KOPT-K1 (cell line): ENCODE measurements around the gene NARF.

Source experiments
- H3K27ac ChIP-seq: fragments of 200-600 bp; sonication (generic); 2 replicates; pipeline ENCODE4 v1.5.1; 2016; ENCODE audit warnings: antibody characterized with exemption, mild to moderate bottlenecking, low read depth, low read length; ENCODE audit not compliant: poor library complexity, severe bottlenecking
- H3K36me3 ChIP-seq: fragments of 200-600 bp; sonication (generic); 2 replicates; pipeline ENCODE4 v1.5.1; 2017; ENCODE audit warnings: antibody characterized with exemption, mild to moderate bottlenecking, low read length, moderate library complexity; ENCODE audit not compliant: insufficient read depth
- H3K9me3 ChIP-seq: fragments of 200-600 bp; sonication (generic); 2 replicates; pipeline ENCODE4 v1.5.1; 2017; ENCODE audit warnings: antibody characterized with exemption, low read length, mild to moderate bottlenecking; ENCODE audit not compliant: insufficient read depth, poor library complexity, severe bottlenecking

The NARF gene

DNA sequence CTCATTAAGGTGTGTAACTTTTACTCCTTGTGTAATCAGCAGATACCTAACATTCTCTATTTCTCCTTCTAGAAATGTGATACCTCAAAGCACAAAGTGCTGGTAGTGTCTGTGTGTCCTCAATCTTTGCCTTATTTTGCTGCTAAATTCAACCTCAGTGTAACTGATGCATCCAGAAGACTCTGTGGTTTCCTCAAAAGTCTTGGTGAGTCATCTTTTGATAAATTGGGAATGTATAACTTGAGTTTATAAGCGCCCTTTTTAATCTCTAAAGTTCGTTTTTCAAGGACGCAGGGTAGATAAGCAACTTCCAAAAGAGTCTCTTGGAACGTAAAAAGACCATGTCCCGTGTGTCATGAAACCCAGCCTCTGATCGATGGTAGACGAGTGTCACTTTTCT, 10.2 kb downstream of the NARF start:
- peaks cover 98% of the 10 kb centered on the region for H3K36me3 ChIP-seq

DNA sequence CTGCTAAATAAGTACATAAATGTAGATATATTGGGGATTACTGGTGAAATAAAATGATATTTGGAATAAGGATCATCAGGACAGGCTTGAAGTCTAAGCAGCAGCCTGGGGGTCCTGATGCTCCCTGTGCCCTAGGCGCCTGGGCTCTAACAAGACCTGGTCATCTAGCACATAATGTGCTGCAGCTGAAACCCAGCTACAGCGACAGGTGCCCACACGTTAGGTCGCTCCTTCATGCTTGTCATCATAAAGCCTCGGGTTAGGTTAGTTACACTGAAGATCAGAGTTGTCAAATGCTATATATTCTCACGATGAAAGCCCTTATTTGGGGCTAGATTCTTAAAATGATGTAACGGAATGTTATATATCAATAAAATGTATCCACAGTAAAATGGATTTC, 11.5 kb downstream of the NARF start:
- no peaks in the 10 kb centered on the region for H3K9me3 ChIP-seq
- no peak overlapping the region for H3K27ac ChIP-seq
- peaks cover 98% of the 10 kb centered on the region for H3K36me3 ChIP-seq

More for the DNA sequence above, 10.2 kb downstream of the NARF start:
- Histone ChIP-seq H3K27ac (no peak overlapping the region), H3K9me3 (no peaks in the 10 kb centered on the region)

DNA sequence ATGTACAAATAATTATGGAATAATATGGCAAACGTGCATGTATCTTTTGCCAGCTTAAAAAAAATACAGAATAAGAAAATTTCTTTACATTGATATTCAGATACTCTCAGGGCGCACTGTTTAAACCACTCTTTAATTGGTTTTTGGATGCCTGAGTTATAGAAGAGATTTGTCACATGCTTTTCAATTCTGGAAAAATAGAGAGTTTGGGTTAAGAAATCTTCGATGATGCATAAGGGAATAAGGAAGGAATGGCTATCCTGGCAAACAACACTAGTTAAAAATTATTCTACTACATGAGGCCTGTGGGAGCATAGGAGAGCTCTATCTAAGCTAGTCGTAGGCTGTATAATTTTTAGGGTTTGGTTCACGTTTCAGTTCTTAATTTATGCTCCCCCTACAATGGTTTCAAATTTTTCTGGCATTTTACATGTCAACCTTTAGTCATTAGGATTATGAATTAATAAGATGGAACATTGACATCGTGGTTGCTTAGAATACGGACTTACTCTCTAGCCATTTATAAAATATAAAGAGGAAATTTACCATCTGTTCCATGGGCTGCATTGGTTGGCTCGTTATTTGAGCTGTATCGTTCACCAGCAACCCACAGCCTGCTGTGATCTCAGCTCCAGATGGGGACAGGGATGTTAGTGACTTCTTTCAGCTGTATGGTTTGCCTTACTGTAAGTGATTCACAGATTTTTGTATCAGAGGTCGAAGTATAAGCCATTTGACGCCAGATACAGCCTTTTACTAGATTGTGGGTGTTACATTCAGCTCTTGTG, 15.9 kb downstream of the NARF start:
- H3K36me3 ChIP-seq = peaks cover 97% of the 10 kb centered on the region
- H3K27ac ChIP-seq = no peak overlapping the region
- H3K9me3 ChIP-seq = no peaks in the 10 kb centered on the region

DNA sequence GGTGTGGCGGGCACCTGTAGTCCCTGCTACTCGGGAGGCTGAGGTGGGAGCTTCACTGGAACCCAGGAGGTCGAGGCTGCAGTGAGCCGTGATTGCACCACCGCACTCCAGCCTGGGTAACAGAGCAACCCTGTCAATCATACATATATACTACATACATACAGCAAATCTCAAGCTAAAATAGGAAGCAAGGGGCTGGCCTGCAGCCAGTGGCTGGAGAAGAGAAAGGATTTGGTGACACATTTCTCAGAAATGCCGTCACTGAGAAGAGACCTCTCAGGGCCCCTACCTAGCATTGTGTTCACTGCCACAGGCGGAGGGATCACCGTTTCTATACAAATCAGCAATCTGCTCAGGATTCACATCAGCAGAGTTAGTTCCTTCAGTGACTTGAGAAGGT, 16.9 kb downstream of the NARF start:
- Histone ChIP-seq H3K36me3 (peaks cover 97% of the 10 kb centered on the region), H3K27ac (no peak overlapping the region)

DNA sequence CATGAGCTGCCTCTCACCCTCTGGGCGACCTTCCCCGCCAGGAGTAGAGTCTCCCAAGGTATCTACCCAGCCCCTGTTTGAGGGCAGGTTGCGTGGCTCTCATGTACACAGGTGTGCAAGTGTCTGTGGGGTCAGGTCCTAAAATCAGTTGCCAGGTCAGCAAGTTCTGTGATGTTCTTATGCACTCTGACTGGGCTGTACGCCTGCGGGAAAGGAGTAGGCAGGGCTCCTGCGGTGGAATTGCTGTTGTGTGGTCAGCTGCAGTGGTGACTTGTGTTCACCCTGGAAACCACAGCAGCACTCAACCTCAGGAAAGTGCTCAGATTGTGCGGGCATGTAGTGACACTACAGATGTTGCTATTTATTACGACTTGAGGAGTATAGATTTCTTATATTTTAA, 19.4 kb downstream of the NARF start:
- Histone ChIP-seq H3K27ac (no peak overlapping the region), H3K9me3 (no peaks in the 10 kb centered on the region), H3K36me3 (peaks cover 99% of the 10 kb centered on the region)

More for the DNA sequence above, 16.9 kb downstream of the NARF start:
- H3K9me3 ChIP-seq = no peaks in the 10 kb centered on the region

DNA sequence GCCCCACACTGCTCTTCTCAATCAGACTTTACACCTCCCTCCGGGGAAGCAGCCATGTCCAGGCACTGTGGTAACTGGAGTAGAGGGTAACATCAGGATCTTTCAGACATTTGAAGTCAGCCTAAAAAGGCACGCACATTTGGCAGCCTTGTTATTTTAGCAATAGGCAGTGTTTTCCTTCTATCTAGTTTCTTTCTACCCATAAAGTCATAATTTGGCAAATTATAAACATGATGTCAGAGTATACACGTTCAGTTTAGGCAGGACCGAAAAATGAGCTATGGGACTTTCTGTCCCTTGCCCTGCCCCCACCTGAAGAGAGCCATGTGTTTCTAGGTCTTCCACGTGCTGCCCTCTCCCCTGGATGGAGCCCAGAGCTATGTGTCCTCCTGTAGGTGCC, 21.1 kb downstream of the NARF start:
- peaks cover 99% of the 10 kb centered on the region for H3K36me3 ChIP-seq

DNA sequence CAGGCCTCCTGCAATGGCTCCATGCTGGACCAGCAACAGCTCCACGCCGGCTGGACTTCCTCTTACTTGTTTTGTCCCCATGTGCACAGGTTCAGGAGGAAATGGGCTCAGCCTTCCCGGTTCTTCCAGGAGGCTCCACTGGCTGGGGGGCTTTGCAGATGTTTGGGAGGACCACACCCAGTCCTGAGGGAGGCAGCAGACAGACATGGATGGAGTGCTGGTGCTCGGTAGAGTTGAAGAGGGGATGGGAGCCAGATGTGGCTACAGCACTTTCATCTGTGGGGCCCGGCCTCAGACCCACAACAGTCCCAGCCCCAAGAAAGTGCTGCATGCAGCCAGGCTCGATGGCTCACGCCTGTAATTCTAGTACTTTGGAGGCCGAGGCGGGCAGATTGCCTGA, 21.8 kb downstream of the NARF start:
- Histone ChIP-seq H3K9me3 (no peaks in the 10 kb centered on the region), H3K36me3 (peaks cover 99% of the 10 kb centered on the region), H3K27ac (no peak overlapping the region)

More for the DNA sequence above, 21.1 kb downstream of the NARF start:
- Histone ChIP-seq H3K27ac (peak overlapping the region; percentile 31), H3K9me3 (no peaks in the 10 kb centered on the region)

DNA sequence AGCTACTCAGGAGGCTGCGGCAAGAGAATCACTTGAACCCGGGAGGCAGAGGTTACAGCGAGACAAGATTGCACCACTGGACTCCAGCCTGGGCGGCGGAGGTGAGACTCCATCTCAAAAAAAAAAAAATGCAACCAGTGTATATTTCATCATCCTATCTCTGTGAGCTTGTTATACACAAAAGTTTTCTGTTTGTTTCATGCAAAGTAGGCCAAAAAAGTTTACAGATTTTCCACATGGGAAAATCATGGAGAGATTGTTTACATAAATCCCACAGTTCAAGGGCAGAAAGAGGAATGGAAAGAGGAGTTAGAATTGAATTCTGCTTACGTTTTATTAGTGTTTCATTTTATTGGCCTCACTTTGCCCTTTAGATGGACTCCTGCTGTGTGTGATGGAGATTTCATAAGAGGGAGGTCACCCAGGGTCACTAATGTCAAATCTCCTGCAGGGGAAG, 24.7 kb downstream of the NARF start:
- Histone ChIP-seq H3K27ac (no peak overlapping the region), H3K36me3 (peaks cover 100% of the 10 kb centered on the region), H3K9me3 (no peaks in the 10 kb centered on the region)

DNA sequence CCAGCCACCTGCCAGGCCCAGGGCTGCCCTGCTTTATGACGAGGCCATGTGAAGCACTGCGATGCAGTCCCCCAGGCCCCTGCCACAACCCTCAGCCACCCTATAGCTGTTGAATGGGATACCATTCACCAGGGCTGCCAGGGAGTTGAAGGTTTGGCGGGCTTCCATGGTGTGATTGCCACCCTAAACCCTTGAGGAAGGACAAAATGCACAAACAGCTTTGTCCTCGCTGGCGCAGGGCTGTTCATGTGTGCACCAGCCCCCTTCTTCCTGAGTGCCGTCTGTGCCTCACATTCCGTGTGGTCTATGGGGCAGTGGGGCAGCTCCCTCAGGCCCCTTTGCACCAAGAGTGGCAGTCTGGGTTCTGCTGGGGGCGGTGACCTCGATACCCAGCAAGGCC, 25.3 kb downstream of the NARF start:
- no peaks in the 10 kb centered on the region for H3K9me3 ChIP-seq
- peaks cover 100% of the 10 kb centered on the region for H3K36me3 ChIP-seq
- no peak overlapping the region for H3K27ac ChIP-seq

DNA sequence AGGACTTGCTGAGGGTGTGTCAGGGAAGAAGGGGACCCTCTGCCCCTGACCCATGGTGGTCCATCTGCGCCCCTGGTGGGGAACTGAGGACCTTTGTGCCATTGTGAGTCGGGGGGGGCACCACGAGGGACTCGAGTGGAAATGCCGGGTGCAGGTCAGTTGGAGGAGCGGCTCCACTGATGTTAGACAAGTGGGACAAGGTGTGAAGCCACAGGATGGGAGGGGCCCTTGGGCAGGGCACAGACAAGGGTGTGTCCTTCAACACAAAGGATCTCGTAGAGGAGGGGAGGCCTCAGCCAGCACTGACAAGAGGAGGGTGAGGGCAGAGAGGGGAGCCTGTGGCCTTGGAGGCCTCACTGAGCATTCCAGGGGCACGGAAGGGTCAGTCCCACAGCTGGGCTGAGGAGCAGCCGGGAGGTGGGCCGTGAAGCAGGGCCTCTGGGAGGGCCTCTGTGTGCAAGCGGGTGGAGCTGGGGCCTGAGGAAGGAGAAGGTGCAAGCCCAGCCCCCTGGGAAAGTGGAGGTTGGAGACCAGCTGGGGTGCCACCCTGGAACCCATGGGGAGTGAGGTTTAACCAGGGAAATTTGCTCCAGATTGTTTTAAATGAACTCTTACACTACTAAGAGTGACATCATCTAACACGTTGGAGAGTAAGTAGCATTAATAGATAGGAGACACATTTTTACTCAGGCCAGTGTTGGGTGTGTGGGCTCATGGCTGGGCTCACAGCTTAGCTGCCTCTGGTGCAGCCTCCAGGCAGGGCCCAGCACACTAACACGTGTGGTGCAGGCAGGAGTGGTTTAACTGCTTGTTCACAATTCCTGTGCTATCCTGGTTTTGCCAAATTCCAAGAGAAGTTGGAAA, 27.9 kb downstream of the NARF start:
- H3K36me3 ChIP-seq = peaks cover 83% of the 10 kb centered on the region
- no peaks in the 10 kb centered on the region for H3K9me3 ChIP-seq
- H3K27ac ChIP-seq = no peak overlapping the region

DNA sequence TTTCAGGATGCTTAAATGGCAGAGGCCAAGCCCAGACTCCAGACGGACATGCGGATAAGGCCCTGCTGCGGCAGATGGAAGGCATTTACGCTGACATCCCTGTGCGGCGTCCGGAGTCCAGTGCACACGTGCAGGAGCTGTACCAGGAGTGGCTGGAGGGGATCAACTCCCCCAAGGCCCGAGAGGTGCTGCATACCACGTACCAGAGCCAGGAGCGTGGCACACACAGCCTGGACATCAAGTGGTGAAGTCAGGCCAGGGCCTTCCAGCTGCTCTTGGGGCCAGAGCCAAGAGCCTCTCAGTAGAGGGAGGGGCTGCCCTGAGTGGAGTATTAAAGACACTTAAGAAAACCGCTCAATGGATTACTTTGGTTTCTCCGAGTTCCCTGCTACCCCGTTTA, 29.4 kb downstream of the NARF start:
- Histone ChIP-seq H3K36me3 (peaks cover 69% of the 10 kb centered on the region), H3K27ac (no peak overlapping the region)

DNA sequence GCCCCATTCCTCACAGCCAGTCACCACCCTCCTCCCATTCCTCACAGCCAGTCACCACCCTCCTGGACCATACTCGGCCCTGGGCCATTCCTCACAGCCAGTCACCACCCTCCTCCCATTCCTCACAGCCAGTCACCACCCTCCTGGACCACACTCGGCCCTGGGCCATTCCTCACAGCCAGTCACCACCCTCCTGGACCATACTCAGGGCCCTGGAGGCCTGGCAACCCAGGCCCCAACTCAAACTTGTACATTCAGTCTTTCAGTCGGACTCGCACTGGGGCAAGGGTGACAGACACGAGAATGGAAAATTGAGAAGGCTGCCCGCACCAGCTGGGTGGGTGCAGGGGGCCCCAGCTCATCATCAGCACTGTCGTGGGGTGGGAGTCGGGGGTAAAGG, 30.6 kb downstream of the NARF start:
- H3K36me3 ChIP-seq = peaks cover 56% of the 10 kb centered on the region
- no peak overlapping the region for H3K27ac ChIP-seq

More for the DNA sequence above, 29.4 kb downstream of the NARF start:
- no peaks in the 10 kb centered on the region for H3K9me3 ChIP-seq

DNA sequence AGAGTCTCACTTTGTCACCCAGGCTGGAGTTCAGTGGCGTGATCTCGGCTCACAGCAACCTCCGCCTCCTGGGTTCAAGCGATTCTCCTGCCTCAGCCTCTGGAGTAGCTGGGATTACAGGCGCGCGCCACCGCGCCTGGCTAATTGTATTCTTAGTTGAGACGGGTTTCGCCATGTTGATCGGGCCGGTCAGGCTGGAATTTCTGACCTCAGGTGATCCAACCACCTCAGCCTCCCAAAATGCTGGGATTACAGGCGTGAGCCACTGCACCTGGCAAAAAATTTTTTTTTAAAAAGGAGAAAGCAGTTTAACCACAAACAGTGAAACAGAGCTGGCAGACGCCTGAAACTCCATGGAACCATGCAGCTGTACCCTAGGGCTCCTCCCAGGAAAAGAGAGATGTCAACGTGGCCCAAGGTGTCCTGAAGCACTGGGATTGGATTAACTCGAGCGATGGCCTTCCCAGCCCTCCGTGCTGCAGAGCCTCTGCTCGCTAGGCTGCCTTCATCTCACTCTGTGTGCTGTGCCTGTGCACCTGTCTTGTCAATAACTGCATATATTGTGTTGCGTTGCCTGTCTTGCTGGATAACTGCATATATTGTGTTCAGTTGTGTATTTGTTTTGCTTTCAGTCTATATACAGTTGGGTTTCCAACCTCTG, 31.4 kb downstream of the NARF start:
- H3K36me3 ChIP-seq = peaks cover 48% of the 10 kb centered on the region
- no peak overlapping the region for H3K27ac ChIP-seq
- no peaks in the 10 kb centered on the region for H3K9me3 ChIP-seq

More for the DNA sequence above, 30.6 kb downstream of the NARF start:
- H3K9me3 ChIP-seq = no peaks in the 10 kb centered on the region

DNA sequence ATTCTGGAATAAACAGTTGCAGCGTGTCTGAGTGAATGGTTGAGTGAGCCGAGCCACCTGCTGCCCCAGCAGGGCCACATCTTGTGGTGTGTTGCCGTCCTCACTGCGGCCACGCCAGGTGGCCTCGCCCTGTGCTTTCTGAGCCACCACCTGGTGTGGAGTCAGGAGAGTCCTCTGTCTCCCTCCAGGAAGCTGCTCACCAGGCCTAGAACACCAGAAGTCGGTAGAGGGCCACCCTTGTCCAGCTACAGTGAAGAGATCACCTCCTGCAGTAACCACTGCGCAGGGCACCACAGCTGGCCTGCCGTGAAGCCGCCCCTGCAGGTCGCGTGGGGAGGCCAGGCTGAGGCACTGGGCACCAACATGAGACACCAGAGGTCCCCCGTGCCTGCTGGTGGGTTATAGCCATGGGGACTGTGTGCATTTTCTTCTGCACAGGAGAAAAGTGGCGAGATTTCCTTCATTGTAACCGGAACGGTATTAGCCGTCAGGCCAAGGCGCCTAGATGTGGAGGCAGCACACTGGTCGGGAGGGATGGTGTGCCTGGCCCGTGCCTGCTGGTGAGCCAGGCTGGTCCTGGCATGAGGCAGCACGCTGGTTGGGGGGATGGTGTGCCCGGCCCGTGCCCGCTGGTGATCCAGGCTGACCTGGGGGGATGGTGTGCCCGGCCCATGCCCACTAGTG, 32.1 kb downstream of the NARF start:
- no peaks in the 10 kb centered on the region for H3K9me3 ChIP-seq
- peaks cover 41% of the 10 kb centered on the region for H3K36me3 ChIP-seq
- H3K27ac ChIP-seq = no peak overlapping the region

DNA sequence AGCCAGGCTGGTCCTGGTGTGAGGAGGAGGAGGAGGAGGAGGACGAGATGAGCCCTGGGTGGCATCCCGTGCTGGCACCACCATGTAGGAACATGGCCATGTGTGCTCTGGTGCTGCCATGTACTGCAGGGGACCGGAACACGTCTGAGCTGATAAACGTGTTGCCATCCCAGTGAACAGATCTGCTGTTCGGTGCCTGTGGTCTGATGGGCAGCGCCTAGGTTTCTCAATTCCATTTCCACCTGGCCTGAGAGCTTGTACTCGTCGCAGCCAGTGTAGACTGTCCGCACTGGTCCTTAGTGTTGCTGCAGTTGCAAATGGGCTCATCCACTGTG, 32.6 kb downstream of the NARF start:
- Histone ChIP-seq H3K36me3 (peaks cover 36% of the 10 kb centered on the region), H3K9me3 (no peaks in the 10 kb centered on the region), H3K27ac (no peak overlapping the region)
